Measurements from ENCODE around the gene NACA2. TPM values are rescaled to one million over a fixed set of nuclear protein-coding genes. Genes with fewer than 3 reads are reported as not detected.

Gene NACA2
- not detected in 2 replicates for total RNA-seq (ENCODE audit: low replicate concordance)
- long read RNA-seq, result 0 reads

GRCh38 chr17:61591018-61591417, at the start of gene NACA2:
Gene NACA2 (minus strand): TSS chr17:61591219. CDS start chr17:61591180, 39 bp downstream.
- TF ChIP-seq, protein P1, sequence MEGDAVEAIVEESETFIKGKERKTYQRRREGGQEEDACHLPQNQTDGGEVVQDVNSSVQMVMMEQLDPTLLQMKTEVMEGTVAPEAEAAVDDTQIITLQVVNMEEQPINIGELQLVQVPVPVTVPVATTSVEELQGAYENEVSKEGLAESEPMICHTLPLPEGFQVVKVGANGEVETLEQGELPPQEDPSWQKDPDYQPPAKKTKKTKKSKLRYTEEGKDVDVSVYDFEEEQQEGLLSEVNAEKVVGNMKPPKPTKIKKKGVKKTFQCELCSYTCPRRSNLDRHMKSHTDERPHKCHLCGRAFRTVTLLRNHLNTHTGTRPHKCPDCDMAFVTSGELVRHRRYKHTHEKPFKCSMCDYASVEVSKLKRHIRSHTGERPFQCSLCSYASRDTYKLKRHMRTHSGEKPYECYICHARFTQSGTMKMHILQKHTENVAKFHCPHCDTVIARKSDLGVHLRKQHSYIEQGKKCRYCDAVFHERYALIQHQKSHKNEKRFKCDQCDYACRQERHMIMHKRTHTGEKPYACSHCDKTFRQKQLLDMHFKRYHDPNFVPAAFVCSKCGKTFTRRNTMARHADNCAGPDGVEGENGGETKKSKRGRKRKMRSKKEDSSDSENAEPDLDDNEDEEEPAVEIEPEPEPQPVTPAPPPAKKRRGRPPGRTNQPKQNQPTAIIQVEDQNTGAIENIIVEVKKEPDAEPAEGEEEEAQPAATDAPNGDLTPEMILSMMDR (conservative IDR thresholded peaks at IDR 0.05), result no peak
- no peaks in the 10 kb centered on the region for H3K4me1 Mint-ChIP-seq (ENCODE audit: unreplicated experiment)
- no peak for DNase-seq (ENCODE audit: extremely low spot score, unreplicated experiment)
- H3K27me3 Mint-ChIP-seq, result peaks cover 30% of the 10 kb centered on the region
- no peak within 1 kb of the TSS for H3K27ac Mint-ChIP-seq
- H3K4me3 Mint-ChIP-seq, result no peak within 1 kb of the TSS
- no peaks in the 10 kb centered on the region for H3K36me3 Mint-ChIP-seq
- H3K9me3 Mint-ChIP-seq, result no peaks in the 10 kb centered on the region

GRCh38 chr17:61639818-61640217, 48.8 kb upstream of the NACA2 start:
- Mint-ChIP-seq H3K27me3 (peaks cover 11% of the 10 kb centered on the region), H3K9me3 (peaks cover 8% of the 10 kb centered on the region), H3K4me3 (no peak overlapping the region), H3K36me3 (no peaks in the 10 kb centered on the region), H3K27ac (no peak overlapping the region), H3K4me1 (ENCODE audit: unreplicated experiment) (no peaks in the 10 kb centered on the region)
- DNase-seq (ENCODE audit: extremely low spot score, unreplicated experiment), result no peak
- TF ChIP-seq, protein P1 (conservative IDR thresholded peaks at IDR 0.05), result no peak

DNA sequence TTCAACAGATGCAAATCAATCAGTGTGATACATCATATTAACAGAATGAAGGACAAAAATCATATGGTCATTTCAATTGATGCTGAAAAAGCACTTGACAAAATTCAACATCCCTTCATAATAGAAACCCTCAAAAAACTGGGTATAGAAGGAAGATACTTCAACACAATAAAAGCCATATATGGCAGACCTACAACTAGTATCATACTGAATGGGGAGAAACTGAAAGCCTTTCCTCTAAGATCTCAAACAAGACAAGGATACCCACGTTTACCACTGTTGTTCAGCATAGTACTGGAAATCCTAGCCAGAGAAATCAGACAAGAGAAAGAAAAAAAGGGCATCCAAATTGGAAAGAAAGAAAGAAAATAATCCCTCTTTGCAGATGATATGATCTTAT, 47.1 kb upstream of the NACA2 start:
- TF ChIP-seq, protein P1 (conservative IDR thresholded peaks at IDR 0.05), result no peak
- Mint-ChIP-seq H3K27me3 (peaks cover 11% of the 10 kb centered on the region), H3K4me1 (ENCODE audit: unreplicated experiment) (no peaks in the 10 kb centered on the region), H3K4me3 (no peak overlapping the region), H3K9me3 (peaks cover 8% of the 10 kb centered on the region), H3K36me3 (no peaks in the 10 kb centered on the region), H3K27ac (no peak overlapping the region)
- DNase-seq (ENCODE audit: extremely low spot score, unreplicated experiment), result no peak

DNA sequence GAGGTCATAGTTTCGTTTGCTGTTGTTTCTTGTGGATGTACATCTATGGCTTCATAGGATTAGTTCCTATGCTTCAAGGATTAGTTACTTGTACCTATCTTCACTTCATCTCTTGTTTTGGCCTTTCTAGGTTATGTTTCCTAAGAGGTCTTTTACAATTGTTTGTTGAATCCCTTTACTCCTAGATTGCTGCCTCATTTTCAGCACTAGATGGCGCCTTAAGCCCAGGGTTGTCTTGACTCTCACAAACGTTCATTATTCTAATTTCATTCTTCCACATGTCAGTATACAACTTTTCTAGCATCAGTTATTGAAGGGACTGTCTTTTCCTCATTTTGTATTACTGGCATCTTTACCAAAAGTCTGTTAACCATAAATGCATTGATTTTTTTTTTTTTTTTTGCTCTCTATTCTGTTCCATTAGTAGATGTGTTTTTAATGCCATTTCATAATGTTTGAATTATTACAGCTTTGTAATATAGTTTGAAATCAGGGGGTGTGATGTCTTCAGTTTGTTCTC, 45.0 kb upstream of the NACA2 start:
- H3K27me3 Mint-ChIP-seq, result peaks cover 12% of the 10 kb centered on the region
- no peaks in the 10 kb centered on the region for H3K4me1 Mint-ChIP-seq (ENCODE audit: unreplicated experiment)
- no peak overlapping the region for H3K4me3 Mint-ChIP-seq
- peaks cover 6% of the 10 kb centered on the region for H3K9me3 Mint-ChIP-seq
- DNase-seq (ENCODE audit: extremely low spot score, unreplicated experiment), result no peak
- H3K36me3 Mint-ChIP-seq, result no peaks in the 10 kb centered on the region
- TF ChIP-seq, protein P1 (conservative IDR thresholded peaks at IDR 0.05), result peak; percentile 89
- H3K27ac Mint-ChIP-seq, result no peak overlapping the region

DNA sequence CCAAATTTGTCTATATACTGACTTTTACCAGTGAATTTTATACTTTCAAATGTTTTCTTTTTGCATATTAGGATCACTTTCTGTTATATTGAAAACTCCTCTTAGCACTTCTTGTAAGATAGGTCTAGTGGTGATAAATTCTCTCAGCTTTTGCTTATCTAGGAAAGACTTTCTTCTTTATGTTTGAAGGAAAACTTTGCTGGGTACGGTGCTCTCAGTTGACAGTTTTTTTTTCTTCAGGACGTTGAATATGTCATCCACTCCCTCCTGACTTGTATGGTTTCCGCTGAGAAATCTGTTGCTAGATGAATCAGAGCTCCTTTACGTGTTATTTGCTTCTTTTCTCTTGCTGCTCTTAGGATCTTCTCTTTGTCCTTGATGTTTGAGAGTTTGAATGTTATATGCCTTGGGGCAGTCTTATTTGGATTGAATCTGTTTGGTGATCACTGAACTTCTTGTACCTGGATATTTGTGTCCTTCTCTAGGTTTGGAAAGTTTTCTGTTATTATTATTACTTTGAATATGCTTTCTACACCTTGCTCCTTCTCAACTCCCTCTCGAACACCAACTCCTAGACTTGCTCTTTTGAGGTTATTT, 44.0 kb upstream of the NACA2 start:
- Mint-ChIP-seq H3K9me3 (peaks cover 8% of the 10 kb centered on the region), H3K4me3 (no peak overlapping the region), H3K36me3 (no peaks in the 10 kb centered on the region), H3K27me3 (peaks cover 14% of the 10 kb centered on the region), H3K27ac (no peak overlapping the region), H3K4me1 (ENCODE audit: unreplicated experiment) (no peaks in the 10 kb centered on the region)
- no peak for DNase-seq (ENCODE audit: extremely low spot score, unreplicated experiment)
- TF ChIP-seq, protein P1 (conservative IDR thresholded peaks at IDR 0.05), result no peak

Data from type B pancreatic cell (in vitro differentiated cells).